K562 (cell line): ENCODE measurements around the gene SIGLEC7. TPM values are rescaled to one million over a fixed set of nuclear protein-coding genes. Genes with fewer than 3 reads are reported as not detected.

Experiments used
- ATAC-seq: fragments of 200-7000 bp; cut with Tn5 transposase; 3 replicates; pipeline ENCODE4 v1.9.1; 2020; ENCODE audit warnings: moderate library complexity
- BruUV-seq: library from RNA; stranded (reverse); fragments of 400-500 nt; replicated peaks from 2 replicates; lab custom pipeline; 2021; lab: Mats Ljungman, UMichigan
- CTCF ChIA-PET: fragments of 300-600 bp; formaldehyde crosslinking; extraction: SDS; loops from one replicate; lab custom pipeline; 2021; ENCODE audit warnings: low intra/inter-chr PET ratio; lab: Yijun Ruan, JAX
- POLR2A ChIA-PET: fragments of 300-600, 350-650 bp; sonication (Branson Sonifier 250); formaldehyde crosslinking; extraction: SDS; loops from one replicate; lab custom pipeline; 2021; ENCODE audit warnings: antibody characterized with exemption, inconsistent platforms; lab: Yijun Ruan, JAX
- DNase-seq, 4 experiments: peaks; one replicate each; pipeline versions ENCODE4 v3.0.0 to v3.0.0-alpha.2; 2011 to 2018; ENCODE audit warnings: low spot score in 3 of 4, mixed read lengths in 3 of 4; ENCODE audit errors: extremely low read depth in 1 of 4
- FAIRE-seq: peaks from 2 replicates; lab custom pipeline; 2011; peaks lifted over from hg19 to GRCh38; lab: Jason Lieb, UNC
- H2AFZ ChIP-seq: 2 replicates; pipeline ENCODE4 v1.6.0; 2011; ENCODE audit warnings: low read depth, low read length, control low read depth, inconsistent platforms
- H3K27ac ChIP-seq: fragments of 200-600 bp; 3 replicates; pipeline ENCODE4 v1.8.0; 2011; ENCODE audit warnings: low read depth, mild to moderate bottlenecking, control low read depth, inconsistent platforms, low read length, moderate library complexity, mixed read lengths; ENCODE audit errors: extremely low read depth
- H3K27me3 ChIP-seq, 2 experiments: fragments of 300-600 bp in 1 of 2; 2 replicates in 1 of 2; 3 replicates in 1 of 2; pipeline versions ENCODE4 v1.6.0 to v1.8.0; 2011; ENCODE audit warnings: inconsistent platforms in 2 of 2, low read length in 2 of 2, mild to moderate bottlenecking in 1 of 2, mixed read lengths in 1 of 2, moderate library complexity in 1 of 2; ENCODE audit not compliant: control insufficient read depth in 2 of 2, insufficient read depth in 2 of 2
- H3K36me3 ChIP-seq: fragments of 300-600 bp; 3 replicates; pipeline ENCODE4 v1.8.0; 2011; ENCODE audit warnings: mild to moderate bottlenecking, low read length, inconsistent platforms; ENCODE audit not compliant: control insufficient read depth, insufficient read depth
- H3K4me1 ChIP-seq, 2 experiments: fragments of 200-600 bp in 1 of 2; replicated peaks in 1 of 2; 2 replicates in 1 of 2; 3 replicates in 1 of 2; pipeline versions ENCODE4 v1.5.1 to v1.8.0; 2011; ENCODE audit warnings: inconsistent platforms in 2 of 2, low read length in 2 of 2, mild to moderate bottlenecking in 1 of 2, mixed read lengths in 1 of 2, moderate library complexity in 1 of 2; ENCODE audit not compliant: control insufficient read depth in 2 of 2, insufficient read depth in 2 of 2
- H3K4me2 ChIP-seq: 2 replicates; pipeline ENCODE4 v1.6.1; 2011; ENCODE audit warnings: low read length, control low read depth, inconsistent platforms, mixed read lengths; ENCODE audit not compliant: insufficient read depth
- H3K4me3 ChIP-seq: fragments of 200-600 bp; sonication (generic), shearing (Covaris generic); 2 replicates; pipeline ENCODE4 v1.5.1; 2016; ENCODE audit warnings: control low read depth, inconsistent platforms
- H3K79me2 ChIP-seq: fragments of 200-600 bp; 3 replicates; pipeline ENCODE4 v1.8.0; 2011; ENCODE audit warnings: low read length, inconsistent platforms; ENCODE audit not compliant: control insufficient read depth, insufficient read depth
- H3K9ac ChIP-seq, 2 experiments: 2 replicates each; pipeline versions ENCODE4 v1.6.0 to v1.6.1; 2011; ENCODE audit warnings: low read depth in 2 of 2, low read length in 2 of 2, control low read depth in 1 of 2, inconsistent platforms in 1 of 2, mild to moderate bottlenecking in 1 of 2, mixed read lengths in 1 of 2; ENCODE audit not compliant: insufficient read depth in 1 of 2
- H3K9me1 ChIP-seq: one replicate; pipeline ENCODE4 v1.6.0; 2011; ENCODE audit warnings: inconsistent platforms, mild to moderate bottlenecking, low read length, moderate library complexity; ENCODE audit not compliant: control insufficient read depth, insufficient read depth
- H3K9me3 ChIP-seq: replicated peaks from 2 replicates; pipeline ENCODE4 v1.5.1; 2011; ENCODE audit warnings: low read depth, low read length, inconsistent platforms; ENCODE audit not compliant: control insufficient read depth, insufficient read depth
- H4K20me1 ChIP-seq: replicated peaks from 2 replicates; pipeline ENCODE4 v1.6.1; 2011; ENCODE audit warnings: low read length, inconsistent platforms, mixed read lengths; ENCODE audit not compliant: control insufficient read depth, insufficient read depth
- ATF1 ChIP-seq, 2 experiments: fragments of 450-650 bp in 1 of 2; IDR thresholded peaks; 2 replicates each; pipeline ENCODE4 v1.6.1; 2016; ENCODE audit warnings: missing compliant biosample characterization in 1 of 2, missing genetic modification characterization in 1 of 2
- BHLHE40 ChIP-seq: IDR thresholded peaks from 2 replicates; pipeline ENCODE4 v1.6.1; 2011; ENCODE audit warnings: low read length, improper control_type of control experiment
- CBFA2T2 ChIP-seq: fragments of 450-650 bp; conservative IDR thresholded peaks from 2 replicates; pipeline ENCODE4 v1.6.1; 2017; ENCODE audit warnings: mild to moderate bottlenecking
- DIDO1 ChIP-seq: fragments of 450-650 bp; IDR thresholded peaks from 2 replicates; pipeline ENCODE4 v1.6.1; 2016; ENCODE audit warnings: low read depth, missing biosample characterization, missing genetic modification characterization
- DPF2 ChIP-seq: fragments of 450-650 bp; IDR thresholded peaks from 2 replicates; pipeline ENCODE4 v1.6.1; 2016
- LEF1 ChIP-seq: fragments of 450-650 bp; IDR thresholded peaks from 2 replicates; pipeline ENCODE4 v1.6.1; 2016; ENCODE audit warnings: mild to moderate bottlenecking
- PTTG1 ChIP-seq: fragments of 450-650 bp; IDR thresholded peaks from 2 replicates; pipeline ENCODE4 v1.6.1; 2016; ENCODE audit warnings: low read depth, mild to moderate bottlenecking, missing genetic modification characterization, missing compliant biosample characterization
- RAD51 ChIP-seq: fragments of 450-650 bp; IDR thresholded peaks from 2 replicates; pipeline ENCODE4 v1.7.1; 2016; ENCODE audit warnings: low read depth, mild to moderate bottlenecking, borderline replicate concordance
- ZFX ChIP-seq: sonication (generic); formaldehyde crosslinking; IDR thresholded peaks from 2 replicates; pipeline ENCODE4 v1.8.0; 2022; ENCODE audit warnings: mild to moderate bottlenecking, missing genetic modification reagents, moderate library complexity
- WGBS: fragments of 100-300 bp; shearing (Covaris generic); methylation state at CpG from one replicate; pipeline ENCODE4 v1.1.6; 2016; ENCODE audit warnings: low coverage, mixed read lengths; ENCODE audit not compliant: insufficient coverage; ENCODE audit errors: missing lambda C conversion rate; 5-methylcytosine and 5-hydroxymethylcytosine counted together
- in situ Hi-C: fragments of 300-500 bp; cut with MboI; formaldehyde crosslinking; loops from 4 replicates; pipeline ENCODE4 v1.15.0; 2018; ENCODE audit warnings: inconsistent platforms, mixed read lengths
- intact Hi-C: fragments of 100-400 bp; cut with micrococcal nuclease; formaldehyde crosslinking; loops from 2 replicates; pipeline ENCODE4 v1.14.2; 2022
- polyA plus RNA-seq, 8 experiments: library from polyadenylated mRNA; depleted of rRNA in 4 of 8; stranded (reverse) in 5 of 8; unstranded in 3 of 8; fragments of >200 nt; fragmentation: Nextera tagmentation in 2 of 8; fragmentation: Illumina TruSeq in 1 of 8; extraction: Ambion mirVana in 2 of 8; extraction: Trizol in 1 of 8; gene quantifications; 2 replicates each; pipeline versions ENCODE4 v1.2.1 to v1.2.3, GENCODE V29; 2011 to 2014; ENCODE audit warnings: inconsistent platforms in 1 of 8, missing spikeins in 1 of 8
- total RNA-seq, 7 experiments: library from RNA; depleted of rRNA in 6 of 7; stranded (reverse); fragments of >200 nt in 6 of 7; fragmentation: Illumina TruSeq in 2 of 7; extraction: Trizol in 2 of 7; gene quantifications; 2 replicates each; pipeline versions ENCODE4 v1.2.1 to v1.2.3, GENCODE V29; 2011 to 2021; ENCODE audit warnings: low replicate concordance in 1 of 7
- TF ChIP-seq, protein P1 (sequence below), 2 experiments: fragments of 450-650 bp; IDR thresholded peaks; 2 replicates each; pipeline ENCODE4 v1.6.1; 2016; ENCODE audit warnings: mild to moderate bottlenecking in 2 of 2, borderline replicate concordance in 1 of 2, low read depth in 1 of 2, moderate library complexity in 1 of 2
- TF ChIP-seq, protein P2 (sequence below), 2 experiments: fragments of 450-650 bp in 1 of 2; sonication (generic) in 1 of 2; formaldehyde crosslinking in 1 of 2; IDR thresholded peaks in 1 of 2; conservative IDR thresholded peaks in 1 of 2; 2 replicates each; pipeline versions ENCODE4 v1.6.1 to v1.8.1; 2016 to 2023; ENCODE audit warnings: mild to moderate bottlenecking in 2 of 2, moderate library complexity in 2 of 2, inconsistent platforms in 1 of 2, missing genetic modification reagents in 1 of 2

Gene SIGLEC7
- total and polyA plus RNA-seq, 9 of the 15 experiments (the other 6 are each of a cell fraction or from before 2014, with no cell fraction given): 0.10 to 0.12 TPM; not detected in 7

DNA sequence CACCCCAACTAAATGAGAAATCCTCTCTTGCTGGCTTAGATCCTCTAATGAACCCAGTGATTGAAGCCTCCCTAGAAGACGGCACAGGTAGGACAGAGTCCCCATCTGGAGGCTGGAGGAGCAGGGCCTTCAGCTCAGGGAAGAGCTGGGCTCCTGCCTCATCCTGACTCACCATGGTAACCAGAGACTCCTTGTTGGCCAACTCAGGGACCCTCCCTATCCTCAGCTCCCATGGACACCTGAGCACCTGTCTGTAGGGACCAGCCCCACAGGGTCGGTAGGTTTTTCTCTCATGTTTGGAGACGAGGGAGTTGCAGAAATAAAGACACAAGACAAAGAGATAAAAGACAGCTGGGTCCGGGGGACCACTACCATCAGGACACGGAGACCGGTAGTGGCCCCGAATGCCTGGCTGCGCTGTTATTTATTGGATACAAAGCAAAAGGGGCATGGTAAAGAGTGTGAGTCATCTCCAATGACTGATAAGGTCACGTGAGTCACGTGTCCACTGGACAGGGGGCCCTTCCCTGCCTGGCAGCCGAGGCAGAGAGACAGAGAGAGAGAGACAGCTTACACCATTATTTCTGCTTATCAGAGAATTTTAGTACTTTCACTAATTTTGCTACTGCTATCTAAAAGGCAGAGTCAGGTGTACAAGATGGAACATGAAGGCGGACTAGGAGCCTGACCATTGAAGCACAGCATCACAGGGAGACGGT, 26.6 kb downstream of the SIGLEC7 start:
- Histone ChIP-seq H3K79me2 (no peaks in the 10 kb centered on the region), H3K4me3 (no peak overlapping the region), H4K20me1 (no peaks in the 10 kb centered on the region), H3K27ac (no peak overlapping the region), H3K36me3 (no peaks in the 10 kb centered on the region), H3K9me1 (no peaks in the 10 kb centered on the region), H3K9ac (no peak overlapping the region), H3K4me1 (peaks cover 0 to 12% of the 10 kb centered on the region in 2 experiments; a peak in 4 of 5 replicates), H3K9me3 (no peaks in the 10 kb centered on the region), H3K4me2 (peak overlapping the region; percentile 2; the same call in 1 of the 2 replicates), H3K27me3 (peaks cover 6 to 15% of the 10 kb centered on the region in 2 experiments; a peak in 4 of 5 replicates), H2AFZ (no peak overlapping the region)
- ChIA-PET CTCF (interaction anchor here (1.1 to 2.2 kb wide), 2 partner anchors 10 to 71 kb away, joined by 4 to 13 read pairs; no protein-coding TSS in a partner anchor), POLR2A (interaction anchor here (0.8 kb wide), 1 partner anchor 9 kb away, joined by 3 read pairs; no protein-coding TSS in a partner anchor)
- no TSS peak for BruUV-seq
- no peak for DNase-seq
- in situ Hi-C loops (loop anchor here (25.0 kb wide), 1 partner anchor 494 kb away; no protein-coding TSS in a partner anchor), intact Hi-C loops (loop anchor here (1.0 kb wide), 1 partner anchor 10 kb away; no protein-coding TSS in a partner anchor)
- no peak for FAIRE-seq
- ATAC-seq: no peak
- 15% methylated on average over 13 of the region's 13 CpGs for WGBS
- TF ChIP-seq, protein P1, sequence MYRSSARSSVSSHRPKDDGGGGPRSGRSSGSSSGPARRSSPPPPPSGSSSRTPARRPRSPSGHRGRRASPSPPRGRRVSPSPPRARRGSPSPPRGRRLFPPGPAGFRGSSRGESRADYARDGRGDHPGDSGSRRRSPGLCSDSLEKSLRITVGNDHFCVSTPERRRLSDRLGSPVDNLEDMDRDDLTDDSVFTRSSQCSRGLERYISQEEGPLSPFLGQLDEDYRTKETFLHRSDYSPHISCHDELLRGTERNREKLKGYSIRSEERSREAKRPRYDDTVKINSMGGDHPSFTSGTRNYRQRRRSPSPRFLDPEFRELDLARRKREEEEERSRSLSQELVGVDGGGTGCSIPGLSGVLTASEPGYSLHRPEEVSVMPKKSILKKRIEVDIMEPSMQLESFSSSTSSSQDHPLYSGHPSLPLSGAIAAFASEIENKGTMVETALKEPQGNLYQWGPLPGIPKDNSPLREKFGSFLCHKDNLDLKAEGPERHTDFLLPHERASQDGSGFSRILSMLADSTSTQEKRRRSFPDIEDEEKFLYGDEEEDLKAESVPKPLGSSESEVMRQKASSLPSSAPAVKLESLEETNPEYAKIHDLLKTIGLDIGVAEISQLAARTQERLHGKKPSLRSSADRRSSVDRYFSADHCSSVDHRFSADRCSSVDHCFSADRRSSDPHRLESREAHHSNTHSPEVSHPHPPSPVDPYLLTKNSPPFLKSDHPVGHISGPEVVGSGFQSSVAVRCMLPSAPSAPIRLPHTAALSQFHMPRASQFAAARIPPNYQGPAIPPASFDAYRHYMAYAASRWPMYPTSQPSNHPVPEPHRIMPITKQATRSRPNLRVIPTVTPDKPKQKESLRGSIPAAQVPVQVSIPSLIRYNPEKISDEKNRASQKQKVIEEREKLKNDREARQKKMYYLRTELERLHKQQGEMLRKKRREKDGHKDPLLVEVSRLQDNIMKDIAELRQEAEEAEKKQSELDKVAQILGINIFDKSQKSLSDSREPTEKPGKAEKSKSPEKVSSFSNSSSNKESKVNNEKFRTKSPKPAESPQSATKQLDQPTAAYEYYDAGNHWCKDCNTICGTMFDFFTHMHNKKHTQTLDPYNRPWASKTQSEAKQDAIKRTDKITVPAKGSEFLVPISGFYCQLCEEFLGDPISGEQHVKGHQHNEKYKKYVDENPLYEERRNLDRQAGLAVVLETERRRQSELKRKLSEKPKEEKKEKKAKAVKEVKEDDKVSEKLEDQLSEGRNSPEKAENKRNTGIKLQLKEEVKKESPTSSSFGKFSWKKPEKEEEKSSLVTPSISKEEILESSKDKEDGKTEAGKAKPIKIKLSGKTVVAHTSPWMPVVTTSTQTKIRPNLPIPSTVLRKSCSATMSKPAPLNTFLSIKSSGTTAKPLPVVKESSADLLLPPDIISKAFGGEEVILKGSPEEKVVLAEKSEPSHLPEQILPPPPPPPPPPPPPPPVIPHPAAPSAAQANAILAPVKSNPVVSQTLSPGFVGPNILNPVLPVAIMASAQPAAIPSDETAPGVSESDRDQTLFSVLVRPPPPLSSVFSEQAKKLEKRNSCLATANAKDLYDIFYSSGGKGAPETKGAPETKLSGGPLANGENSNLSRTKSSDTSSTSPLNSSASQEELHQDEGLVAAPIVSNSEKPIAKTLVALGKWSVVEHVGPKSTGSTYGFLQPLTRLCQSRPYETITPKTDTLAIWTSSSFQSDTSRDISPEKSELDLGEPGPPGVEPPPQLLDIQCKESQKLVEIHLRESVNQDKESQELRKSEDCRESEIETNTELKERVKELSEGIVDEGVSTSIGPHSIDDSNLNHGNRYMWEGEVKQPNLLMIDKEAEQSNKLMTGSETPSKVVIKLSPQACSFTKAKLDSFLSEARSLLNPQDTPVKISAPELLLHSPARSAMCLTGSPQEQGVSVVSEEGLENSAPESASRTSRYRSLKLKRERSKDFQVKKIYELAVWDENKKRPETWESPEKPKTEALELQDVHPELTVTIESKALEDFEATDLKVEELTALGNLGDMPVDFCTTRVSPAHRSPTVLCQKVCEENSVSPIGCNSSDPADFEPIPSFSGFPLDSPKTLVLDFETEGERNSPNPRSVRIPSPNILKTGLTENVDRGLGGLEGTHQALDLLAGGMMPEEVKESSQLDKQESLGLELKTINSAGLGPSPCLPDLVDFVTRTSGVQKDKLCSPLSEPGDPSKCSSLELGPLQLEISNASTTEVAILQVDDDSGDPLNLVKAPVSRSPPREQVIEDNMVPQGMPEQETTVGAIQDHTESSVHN (IDR thresholded peaks at IDR 0.05; ENCODE audit: borderline replicate concordance in 1 of 2, low read depth in 1 of 2): 0 out of 4 replicates have a peak, but pooled peaks of 1 of the 2 experiments have one; percentile 36
- no peak for TF ChIP-seq ATF1 (CRISPR knock-in tag; IDR thresholded peaks at IDR 0.05)
- TF ChIP-seq ATF1 (tag; IDR thresholded peaks at IDR 0.05): peak; percentile 14; the same call in 1 of the 2 replicates
- TF ChIP-seq CBFA2T2: peak; percentile 60
- peak; percentile 59; the same call in 1 of the 2 replicates for TF ChIP-seq DIDO1
- peak; percentile 49; the same call in 1 of the 2 replicates for TF ChIP-seq ZFX (CRISPR knock-in tag)
- TF ChIP-seq, protein P2, sequence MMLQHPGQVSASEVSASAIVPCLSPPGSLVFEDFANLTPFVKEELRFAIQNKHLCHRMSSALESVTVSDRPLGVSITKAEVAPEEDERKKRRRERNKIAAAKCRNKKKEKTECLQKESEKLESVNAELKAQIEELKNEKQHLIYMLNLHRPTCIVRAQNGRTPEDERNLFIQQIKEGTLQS (IDR thresholded peaks at IDR 0.05): peak; percentile 90
- TF ChIP-seq, protein P2 (CRISPR knock-in tag; conservative IDR thresholded peaks at IDR 0.05): no peak
- no peak for TF ChIP-seq PTTG1
- 0 out of 2 replicates have a peak, but pooled peaks have one; percentile 22 for TF ChIP-seq DPF2
- peak; percentile 70; the same call in 1 of the 2 replicates for TF ChIP-seq LEF1
- peak; percentile 90 for TF ChIP-seq RAD51
- TF ChIP-seq BHLHE40: peak; percentile 90
